ENCODE results near the gene GNPTG.

Gene GNPTG

DNA sequence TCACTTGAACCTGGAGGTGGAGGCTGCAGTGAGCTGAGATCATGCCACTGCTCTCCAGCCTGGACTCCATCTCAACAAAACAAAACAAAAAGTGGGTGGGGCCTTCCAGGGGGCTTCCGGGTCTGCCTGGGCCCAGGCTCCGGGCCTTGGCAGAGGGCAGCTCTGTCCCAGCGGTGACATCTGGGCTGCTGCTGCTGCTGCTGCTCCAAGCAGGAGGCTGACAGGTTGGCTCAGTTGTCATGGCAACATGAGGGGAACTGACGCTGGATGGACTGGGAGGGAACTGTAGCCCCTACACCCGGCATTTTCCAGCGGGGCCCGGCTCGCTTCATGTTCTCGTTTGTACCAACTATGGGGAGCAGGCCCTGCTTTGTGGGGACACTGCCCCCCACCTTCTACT, 14.2 kb upstream of the GNPTG start:
- TF ChIP-seq MYC (IDR thresholded peaks at IDR 0.05; ENCODE audit: low read depth, low read length) (no peak), POLR2A (IDR thresholded peaks at IDR 0.05; ENCODE audit: extremely low read depth, insufficient read length) (no peak)
- TF ChIP-seq, protein P1, sequence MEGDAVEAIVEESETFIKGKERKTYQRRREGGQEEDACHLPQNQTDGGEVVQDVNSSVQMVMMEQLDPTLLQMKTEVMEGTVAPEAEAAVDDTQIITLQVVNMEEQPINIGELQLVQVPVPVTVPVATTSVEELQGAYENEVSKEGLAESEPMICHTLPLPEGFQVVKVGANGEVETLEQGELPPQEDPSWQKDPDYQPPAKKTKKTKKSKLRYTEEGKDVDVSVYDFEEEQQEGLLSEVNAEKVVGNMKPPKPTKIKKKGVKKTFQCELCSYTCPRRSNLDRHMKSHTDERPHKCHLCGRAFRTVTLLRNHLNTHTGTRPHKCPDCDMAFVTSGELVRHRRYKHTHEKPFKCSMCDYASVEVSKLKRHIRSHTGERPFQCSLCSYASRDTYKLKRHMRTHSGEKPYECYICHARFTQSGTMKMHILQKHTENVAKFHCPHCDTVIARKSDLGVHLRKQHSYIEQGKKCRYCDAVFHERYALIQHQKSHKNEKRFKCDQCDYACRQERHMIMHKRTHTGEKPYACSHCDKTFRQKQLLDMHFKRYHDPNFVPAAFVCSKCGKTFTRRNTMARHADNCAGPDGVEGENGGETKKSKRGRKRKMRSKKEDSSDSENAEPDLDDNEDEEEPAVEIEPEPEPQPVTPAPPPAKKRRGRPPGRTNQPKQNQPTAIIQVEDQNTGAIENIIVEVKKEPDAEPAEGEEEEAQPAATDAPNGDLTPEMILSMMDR (IDR thresholded peaks at IDR 0.05; ENCODE audit: low read depth, low read length), result no peak
- TF ChIP-seq, protein P2, sequence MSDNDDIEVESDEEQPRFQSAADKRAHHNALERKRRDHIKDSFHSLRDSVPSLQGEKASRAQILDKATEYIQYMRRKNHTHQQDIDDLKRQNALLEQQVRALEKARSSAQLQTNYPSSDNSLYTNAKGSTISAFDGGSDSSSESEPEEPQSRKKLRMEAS (IDR thresholded peaks at IDR 0.05; ENCODE audit: low read depth, low read length), result no peak
- DNase-seq (ENCODE audit: low read depth), result peak; percentile 32
- no peak overlapping the region for H3K4me3 ChIP-seq (ENCODE audit: low read depth, low read length)

DNA sequence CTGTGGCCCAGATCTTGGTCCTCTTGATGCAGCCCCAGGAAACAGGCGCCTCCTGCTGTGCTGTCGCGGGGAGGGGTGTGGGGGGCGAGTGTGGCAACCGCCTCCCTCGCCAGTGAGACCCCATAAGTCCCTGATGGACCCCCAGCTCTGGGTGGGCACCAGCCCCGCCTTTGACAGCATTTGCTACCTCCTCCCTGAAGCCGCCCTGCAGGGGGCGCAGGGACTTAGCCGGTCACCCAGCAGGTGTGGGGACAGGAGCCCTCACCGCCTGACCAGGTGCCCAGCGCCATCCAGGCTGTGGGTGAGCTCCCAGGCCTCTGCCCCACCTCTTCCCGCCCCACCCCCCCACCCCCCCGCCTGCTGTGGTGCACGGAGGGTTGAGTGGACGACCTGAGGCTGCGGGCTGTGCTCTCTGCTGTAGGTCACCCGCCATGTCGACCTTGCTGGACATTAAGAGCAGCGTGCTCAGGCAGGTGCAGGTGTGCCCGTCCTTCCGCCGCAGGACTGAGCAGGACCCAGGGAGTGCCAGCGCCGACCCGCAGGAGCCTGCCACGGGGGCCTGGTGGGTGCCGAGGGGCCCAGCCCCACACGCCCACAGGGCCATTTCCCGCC, 13.5 kb upstream of the GNPTG start:
- TF ChIP-seq POLR2A (IDR thresholded peaks at IDR 0.05; ENCODE audit: extremely low read depth, insufficient read length), result no peak
- TF ChIP-seq, protein P1 (IDR thresholded peaks at IDR 0.05; ENCODE audit: low read depth, low read length), result peak; percentile 32
- DNase-seq (ENCODE audit: low read depth), result peak; percentile 28
- no peak overlapping the region for H3K4me3 ChIP-seq (ENCODE audit: low read depth, low read length)

DNA sequence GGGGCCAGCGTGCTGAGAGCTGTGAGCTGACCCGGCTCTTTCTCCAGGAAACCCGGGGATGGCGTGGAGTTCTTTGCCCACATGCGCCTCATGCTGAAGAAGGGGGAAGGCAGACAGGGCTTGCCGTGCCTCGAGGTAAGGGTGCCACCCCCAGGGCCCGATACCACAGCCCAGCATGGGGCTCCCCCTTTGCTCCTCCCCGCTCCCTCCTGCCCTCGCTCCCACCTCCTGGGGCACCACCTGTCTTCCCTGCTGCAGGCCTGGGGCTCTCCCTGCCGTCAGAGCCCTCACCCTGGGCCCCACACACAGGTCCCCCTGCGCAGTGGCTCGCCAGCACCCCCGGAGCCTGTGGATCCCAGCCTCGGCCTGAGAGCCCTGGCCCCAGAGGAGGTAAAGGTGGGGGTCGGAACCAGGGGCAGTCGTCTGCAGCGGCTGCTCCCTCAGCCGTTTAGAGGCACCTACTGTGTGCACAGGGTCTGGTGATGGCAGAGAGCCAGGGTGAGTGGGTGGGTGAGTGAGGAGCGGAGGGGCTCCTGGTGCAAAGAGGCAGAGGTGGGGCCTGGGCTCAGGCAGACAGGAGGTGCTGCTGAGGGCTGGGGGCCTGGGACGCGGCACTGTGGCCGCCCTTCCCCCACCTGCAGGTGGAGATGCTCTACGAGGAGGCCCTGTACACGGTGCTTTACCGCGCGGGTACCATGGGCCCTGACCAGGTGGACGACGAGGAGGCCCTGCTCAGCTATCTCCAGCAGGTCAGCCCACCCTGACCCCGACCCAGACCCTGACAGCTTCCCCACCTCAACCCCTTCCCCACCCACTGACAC, 12.7 kb upstream of the GNPTG start:
- TF ChIP-seq, protein P1 (IDR thresholded peaks at IDR 0.05; ENCODE audit: low read depth, low read length), result no peak
- TF ChIP-seq POLR2A (IDR thresholded peaks at IDR 0.05; ENCODE audit: extremely low read depth, insufficient read length) (no peak), MYC (IDR thresholded peaks at IDR 0.05; ENCODE audit: low read depth, low read length) (no peak)
- TF ChIP-seq, protein P2 (IDR thresholded peaks at IDR 0.05; ENCODE audit: low read depth, low read length), result no peak
- no peak overlapping the region for H3K4me3 ChIP-seq (ENCODE audit: low read depth, low read length)
- no peak for DNase-seq (ENCODE audit: low read depth)

DNA sequence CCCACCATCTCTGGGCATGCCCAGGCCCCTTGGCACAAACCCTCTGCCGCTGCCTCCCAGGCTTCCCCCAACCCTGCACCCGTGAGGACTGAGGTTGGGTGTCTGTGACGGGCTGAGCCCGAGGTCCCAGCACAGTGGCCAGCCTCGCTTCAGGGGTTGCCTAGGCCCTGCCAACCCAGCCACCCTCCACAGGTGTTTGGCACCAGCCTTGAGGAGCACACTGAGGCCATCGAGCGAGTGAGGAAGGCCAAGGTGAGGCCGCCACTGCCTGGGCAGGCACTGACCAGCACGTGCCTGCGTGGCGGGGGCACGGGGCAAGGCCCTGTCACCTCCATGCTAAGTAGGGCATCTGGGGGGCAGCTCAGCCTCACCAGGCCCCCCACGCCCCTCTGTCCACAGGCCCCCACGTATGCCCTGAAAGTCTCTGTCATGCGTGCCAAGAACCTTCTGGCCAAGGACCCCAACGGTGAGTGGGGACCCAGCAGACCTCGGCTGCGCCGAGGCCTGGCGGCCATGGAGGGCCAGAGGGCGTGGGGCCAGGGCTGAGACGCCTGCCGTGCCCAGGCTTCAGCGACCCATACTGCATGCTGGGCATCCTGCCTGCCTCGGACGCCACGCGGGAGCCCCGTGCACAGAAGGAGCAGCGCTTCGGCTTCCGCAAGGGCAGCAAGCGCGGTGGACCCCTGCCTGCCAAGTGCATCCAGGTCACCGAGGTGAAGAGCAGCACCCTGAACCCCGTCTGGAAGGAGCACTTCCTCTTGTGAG, 10.8 kb upstream of the GNPTG start:
- no peak overlapping the region for H3K4me3 ChIP-seq (ENCODE audit: low read depth, low read length)
- TF ChIP-seq POLR2A (IDR thresholded peaks at IDR 0.05; ENCODE audit: extremely low read depth, insufficient read length) (no peak), MYC (IDR thresholded peaks at IDR 0.05; ENCODE audit: low read depth, low read length) (no peak)
- TF ChIP-seq, protein P2 (IDR thresholded peaks at IDR 0.05; ENCODE audit: low read depth, low read length), result no peak
- TF ChIP-seq, protein P1 (IDR thresholded peaks at IDR 0.05; ENCODE audit: low read depth, low read length), result no peak
- no peak for DNase-seq (ENCODE audit: low read depth)

DNA sequence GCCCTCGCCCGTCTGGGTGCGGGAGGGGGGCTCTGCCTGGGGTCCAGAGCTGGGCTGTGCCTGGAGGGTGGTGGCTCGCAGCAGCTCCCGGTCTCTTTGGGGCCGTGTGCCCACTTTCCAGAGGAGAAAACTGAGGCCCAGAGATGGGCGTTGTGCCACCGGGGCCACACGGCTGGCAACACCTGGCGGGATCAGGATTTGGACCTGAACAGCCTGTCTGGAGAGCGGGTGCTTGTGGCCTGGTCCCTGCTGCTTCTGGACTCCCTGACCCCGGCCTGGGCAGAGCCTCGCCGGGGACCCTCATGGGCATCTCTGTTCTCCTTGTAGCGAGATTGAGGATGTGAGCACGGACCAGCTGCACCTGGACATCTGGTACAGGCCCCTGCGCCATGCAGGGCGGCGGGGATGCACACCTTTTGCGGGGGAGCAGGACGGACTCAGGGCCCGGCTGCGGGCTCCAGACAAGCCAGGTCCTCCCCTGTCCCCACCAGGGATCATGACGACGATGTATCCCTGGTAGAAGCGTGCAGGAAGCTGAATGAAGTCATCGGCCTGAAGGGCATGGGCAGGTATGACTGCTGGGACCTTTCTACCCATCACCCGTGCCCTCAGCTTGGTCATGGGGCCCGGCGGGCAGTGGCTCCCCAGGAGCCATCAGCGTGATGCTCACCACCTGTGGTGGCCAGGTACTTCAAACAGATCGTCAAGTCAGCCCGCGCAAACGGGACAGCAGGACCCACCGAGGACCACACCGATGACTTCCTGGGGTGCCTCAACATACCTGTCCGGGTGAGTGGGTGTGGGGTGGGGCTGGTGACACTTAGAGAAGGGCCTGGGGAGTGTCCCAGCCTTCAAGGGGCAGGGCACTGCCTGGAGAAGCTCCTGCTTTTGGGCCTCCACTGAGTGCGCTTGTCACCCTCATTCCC, 10.0 kb upstream of the GNPTG start:
- TF ChIP-seq, protein P2 (IDR thresholded peaks at IDR 0.05; ENCODE audit: low read depth, low read length), result no peak
- TF ChIP-seq POLR2A (IDR thresholded peaks at IDR 0.05; ENCODE audit: extremely low read depth, insufficient read length) (no peak), MYC (IDR thresholded peaks at IDR 0.05; ENCODE audit: low read depth, low read length) (no peak)
- TF ChIP-seq, protein P1 (IDR thresholded peaks at IDR 0.05; ENCODE audit: low read depth, low read length), result no peak
- no peak overlapping the region for H3K4me3 ChIP-seq (ENCODE audit: low read depth, low read length)

More for the DNA sequence above, 10.0 kb upstream of the GNPTG start:
- no peak for DNase-seq (ENCODE audit: low read depth)
